GM12878 (cell line): ENCODE measurements around the gene SLC9A3. TPM values are rescaled to one million over a fixed set of nuclear protein-coding genes. Genes with fewer than 3 reads are reported as not detected.
A peak's percentile ranks its signal among the peaks of the same experiment; 100 is the strongest.

Experiments
- ATAC-seq: fragments of 200-7000 bp; cut with Tn5 transposase; 3 replicates; pipeline ENCODE4 v1.9.1; 2020; ENCODE audit warnings: mild to moderate bottlenecking, moderate library complexity
- BruUV-seq: library from RNA; stranded (reverse); fragments of 400-500 nt; replicated peaks from 2 replicates; lab custom pipeline; 2021; lab: Mats Ljungman, UMichigan
- CTCF ChIA-PET: fragments of 300-600 bp; sonication (Branson Sonifier 250); formaldehyde crosslinking; extraction: SDS; loops from one replicate; lab custom pipeline; 2021; ENCODE audit warnings: inconsistent platforms; lab: Yijun Ruan, JAX
- POLR2A ChIA-PET: fragments of 350-600 bp; formaldehyde crosslinking; extraction: SDS; loops from one replicate; lab custom pipeline; 2021; ENCODE audit warnings: inconsistent platforms; lab: Charles Lee
- RAD21 ChIA-PET: fragments of 300-600 bp; sonication (Branson Sonifier 250); formaldehyde crosslinking; loops from one replicate; lab custom pipeline; 2023; ENCODE audit warnings: antibody characterized with exemption; ENCODE audit not compliant: unreplicated experiment; lab: Charles Lee
- SMC1A ChIA-PET: fragments of 300-600 bp; sonication (Branson Sonifier 250); formaldehyde crosslinking; loops from one replicate; lab custom pipeline; 2023; ENCODE audit not compliant: unreplicated experiment, uncharacterized antibody; lab: Charles Lee
- DNase-seq: peaks from one replicate; pipeline ENCODE4 v3.0.0-alpha.2; 2011; ENCODE audit warnings: low read depth, low spot score
- FAIRE-seq: peaks from 3 replicates; lab custom pipeline; 2011; peaks lifted over from hg19 to GRCh38; lab: Jason Lieb, UNC
- H2AFZ ChIP-seq: 2 replicates; pipeline ENCODE4 v1.6.0; 2011; ENCODE audit warnings: low read depth, low read length, control low read depth; ENCODE audit not compliant: control insufficient read depth
- H3K27ac ChIP-seq: 2 replicates; pipeline ENCODE4 v1.5.1; 2011; ENCODE audit warnings: control low read depth; ENCODE audit not compliant: control insufficient read depth, insufficient read depth
- H3K27me3 ChIP-seq, 2 experiments: replicated peaks in 1 of 2; 2 replicates each; pipeline versions ENCODE4 v1.6.0 to v1.6.1; 2011; ENCODE audit warnings: low read length in 1 of 2; ENCODE audit not compliant: control insufficient read depth in 2 of 2, insufficient read depth in 2 of 2
- H3K36me3 ChIP-seq, 2 experiments: 2 replicates each; pipeline ENCODE4 v1.5.1; 2011; ENCODE audit warnings: low read length in 1 of 2; ENCODE audit not compliant: control insufficient read depth in 2 of 2, insufficient read depth in 2 of 2
- H3K4me1 ChIP-seq: 2 replicates; pipeline ENCODE4 v1.6.1; 2011; ENCODE audit warnings: mild to moderate bottlenecking, low read length, moderate library complexity, mixed read lengths; ENCODE audit not compliant: control insufficient read depth, insufficient read depth
- H3K4me2 ChIP-seq: 2 replicates; pipeline ENCODE4 v1.6.0; 2011; ENCODE audit warnings: control low read depth; ENCODE audit not compliant: control insufficient read depth, insufficient read depth
- H3K4me3 ChIP-seq: fragments of 200-600 bp; sonication (generic); 2 replicates; pipeline ENCODE4 v1.5.1; 2016
- H3K79me2 ChIP-seq: 2 replicates; pipeline ENCODE4 v1.6.0; 2011; ENCODE audit warnings: low read length; ENCODE audit not compliant: control insufficient read depth, insufficient read depth
- H3K9ac ChIP-seq: 2 replicates; pipeline ENCODE4 v1.8.0; 2011; ENCODE audit warnings: low read length, control low read depth, mixed read lengths; ENCODE audit not compliant: control insufficient read depth, insufficient read depth
- H3K9me3 ChIP-seq: replicated peaks from 3 replicates; pipeline ENCODE4 v1.5.1; 2011; ENCODE audit warnings: mild to moderate bottlenecking, low read length; ENCODE audit not compliant: control insufficient read depth, insufficient read depth
- H4K20me1 ChIP-seq: 2 replicates; pipeline ENCODE4 v1.6.0; 2011; ENCODE audit not compliant: control insufficient read depth, insufficient read depth
- BRCA1 ChIP-seq: IDR thresholded peaks from 2 replicates; pipeline ENCODE4 v1.6.1; 2011; ENCODE audit warnings: low read depth, low read length, improper control_type of control experiment
- CBFB ChIP-seq: IDR thresholded peaks from 2 replicates; pipeline ENCODE4 v1.6.1; 2016; ENCODE audit warnings: antibody characterized with exemption, low read depth
- CBX5 ChIP-seq: sonication (generic); IDR thresholded peaks from 2 replicates; pipeline ENCODE4 v1.6.1; 2016; ENCODE audit warnings: low read depth, moderate library complexity, mild to moderate bottlenecking, inconsistent platforms
- CEBPB ChIP-seq, 2 experiments: fragments of 150-350 bp in 1 of 2; IDR thresholded peaks; 2 replicates each; pipeline ENCODE4 v1.6.1; 2012 to 2014; ENCODE audit warnings: low read depth in 2 of 2, low read length in 2 of 2, borderline replicate concordance in 1 of 2, inconsistent platforms in 1 of 2
- ESRRA ChIP-seq: IDR thresholded peaks from 2 replicates; pipeline ENCODE4 v1.6.1; 2012; ENCODE audit warnings: mild to moderate bottlenecking, low read length, improper control_type of control experiment
- HCFC1 ChIP-seq: fragments of 150-350 bp; IDR thresholded peaks from 2 replicates; pipeline ENCODE4 v1.6.1; 2014; ENCODE audit warnings: low read length
- IRF4 ChIP-seq: IDR thresholded peaks from 2 replicates; pipeline ENCODE4 v1.6.1; 2011; ENCODE audit warnings: low read depth, low read length
- MYB ChIP-seq: fragments of 150-350 bp; IDR thresholded peaks from 2 replicates; pipeline ENCODE4 v1.6.1; 2014; ENCODE audit warnings: mild to moderate bottlenecking, low read depth, low read length, borderline replicate concordance
- POLR2A ChIP-seq: IDR thresholded peaks from 2 replicates; pipeline ENCODE4 v1.6.1; 2011; ENCODE audit warnings: low read depth, mild to moderate bottlenecking, low read length
- SPI1 ChIP-seq: IDR thresholded peaks from 2 replicates; pipeline ENCODE4 v1.6.1; 2011; ENCODE audit warnings: low read depth, mild to moderate bottlenecking, low read length, moderate library complexity, borderline replicate concordance; ENCODE audit not compliant: insufficient read depth
- WGBS: methylation state at CpG from one replicate; pipeline ENCODE4 v1.1.6; 2016; ENCODE audit warnings: low lambda C conversion rate; ENCODE audit not compliant: insufficient replicate concordance, insufficient coverage; ENCODE audit errors: missing lambda C conversion rate; 5-methylcytosine and 5-hydroxymethylcytosine counted together
- in situ Hi-C: fragments of 300-500 bp; cut with MboI; formaldehyde crosslinking; loops from 9 replicates; pipeline ENCODE4 v1.14.3; 2018; ENCODE audit warnings: mixed read lengths
- intact Hi-C: fragments of 100-400 bp; cut with micrococcal nuclease; formaldehyde crosslinking; loops from one replicate; pipeline ENCODE4 v1.14.2; 2022; ENCODE audit not compliant: unreplicated experiment
- polyA plus RNA-seq, 11 experiments: library from polyadenylated mRNA; depleted of rRNA in 4 of 11; unstranded in 6 of 11; stranded (reverse) in 5 of 11; fragments of >200 nt; fragmentation: Nextera tagmentation in 4 of 11; fragmentation: Illumina TruSeq in 1 of 11; extraction: Ambion mirVana in 4 of 11; extraction: Trizol in 1 of 11; gene quantifications; 1 replicate in 1 of 11; 2 replicates in 10 of 11; pipeline versions ENCODE4 v1.2.1 to v1.2.3, GENCODE V29; 2011 to 2016; ENCODE audit warnings: inconsistent platforms in 2 of 11, missing spikeins in 2 of 11, low read depth in 1 of 11
- total RNA-seq, 4 experiments: library from RNA; depleted of rRNA in 3 of 4; stranded (reverse); fragments of >200 nt in 3 of 4; fragmentation: Illumina TruSeq in 1 of 4; extraction: Trizol in 1 of 4; gene quantifications; 2 replicates each; pipeline versions ENCODE4 v1.2.1 to v1.2.3, GENCODE V29; 2013 to 2021
- TF ChIP-seq, protein P1 (sequence below): IDR thresholded peaks from 2 replicates; pipeline ENCODE4 v1.6.1; 2011; ENCODE audit warnings: low read depth, low read length, improper control_type of control experiment, borderline replicate concordance
- TF ChIP-seq, protein P2 (sequence below): fragments of 450-650 bp; IDR thresholded peaks from 2 replicates; pipeline ENCODE4 v1.6.1; 2017; ENCODE audit warnings: mild to moderate bottlenecking, low read depth, inconsistent platforms; ENCODE audit not compliant: poor library complexity, severe bottlenecking

Gene SLC9A3
- total and polyA plus RNA-seq, 10 of the 15 experiments (the other 5 are each of a cell fraction or from before 2014, with no cell fraction given): 0.04 to 5.2 (median 2.3) TPM; not detected in 1

GRCh38 chr5:493758-494157, 30.5 kb downstream of the SLC9A3 start:
- intact Hi-C loops (no loop called here), in situ Hi-C loops (no loop called here)
- no peak overlapping the region for H3K27ac ChIP-seq
- no peaks in the 10 kb centered on the region for H3K27me3 ChIP-seq
- no peaks in the 10 kb centered on the region for H3K9me3 ChIP-seq
- no peaks in the 10 kb centered on the region for H3K36me3 ChIP-seq
- TF ChIP-seq POLR2A (no peak), BRCA1 (no peak), CBFB (no peak), SPI1 (no peak), CBX5 (no peak), CEBPB (IDR thresholded peaks at IDR 0.05; ENCODE audit: borderline replicate concordance in 1 of 2, low read depth in 2 of 2, low read length in 2 of 2) (no peak), HCFC1 (no peak), MYB (no peak), ESRRA (no peak), IRF4 (no peak)
- TF ChIP-seq, protein P1, sequence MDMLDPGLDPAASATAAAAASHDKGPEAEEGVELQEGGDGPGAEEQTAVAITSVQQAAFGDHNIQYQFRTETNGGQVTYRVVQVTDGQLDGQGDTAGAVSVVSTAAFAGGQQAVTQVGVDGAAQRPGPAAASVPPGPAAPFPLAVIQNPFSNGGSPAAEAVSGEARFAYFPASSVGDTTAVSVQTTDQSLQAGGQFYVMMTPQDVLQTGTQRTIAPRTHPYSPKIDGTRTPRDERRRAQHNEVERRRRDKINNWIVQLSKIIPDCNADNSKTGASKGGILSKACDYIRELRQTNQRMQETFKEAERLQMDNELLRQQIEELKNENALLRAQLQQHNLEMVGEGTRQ: no peak
- TF ChIP-seq, protein P2, sequence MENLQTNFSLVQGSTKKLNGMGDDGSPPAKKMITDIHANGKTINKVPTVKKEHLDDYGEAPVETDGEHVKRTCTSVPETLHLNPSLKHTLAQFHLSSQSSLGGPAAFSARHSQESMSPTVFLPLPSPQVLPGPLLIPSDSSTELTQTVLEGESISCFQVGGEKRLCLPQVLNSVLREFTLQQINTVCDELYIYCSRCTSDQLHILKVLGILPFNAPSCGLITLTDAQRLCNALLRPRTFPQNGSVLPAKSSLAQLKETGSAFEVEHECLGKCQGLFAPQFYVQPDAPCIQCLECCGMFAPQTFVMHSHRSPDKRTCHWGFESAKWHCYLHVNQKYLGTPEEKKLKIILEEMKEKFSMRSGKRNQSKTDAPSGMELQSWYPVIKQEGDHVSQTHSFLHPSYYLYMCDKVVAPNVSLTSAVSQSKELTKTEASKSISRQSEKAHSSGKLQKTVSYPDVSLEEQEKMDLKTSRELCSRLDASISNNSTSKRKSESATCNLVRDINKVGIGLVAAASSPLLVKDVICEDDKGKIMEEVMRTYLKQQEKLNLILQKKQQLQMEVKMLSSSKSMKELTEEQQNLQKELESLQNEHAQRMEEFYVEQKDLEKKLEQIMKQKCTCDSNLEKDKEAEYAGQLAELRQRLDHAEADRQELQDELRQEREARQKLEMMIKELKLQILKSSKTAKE: no peak
- H3K9ac ChIP-seq: no peak overlapping the region
- H4K20me1 ChIP-seq: no peaks in the 10 kb centered on the region
- H3K4me1 ChIP-seq: no peaks in the 10 kb centered on the region
- 15% methylated on average over 13 of the region's 13 CpGs for WGBS
- BruUV-seq: no TSS peak
- ATAC-seq: peak; percentile 45
- no peak for DNase-seq
- no peaks in the 10 kb centered on the region for H3K79me2 ChIP-seq
- ChIA-PET RAD21 (interaction anchor here (0.8 kb wide), 1 partner anchor 177 kb away, joined by 3 read pairs; no protein-coding TSS in a partner anchor), CTCF (interaction anchor here (1.0 kb wide), 1 partner anchor 119 kb away, joined by 3 read pairs; no protein-coding TSS in a partner anchor), POLR2A (no interaction called here), SMC1A (no interaction called here)
- no peak for FAIRE-seq
- H2AFZ ChIP-seq: no peak overlapping the region
- no peak overlapping the region for H3K4me2 ChIP-seq
- no peak overlapping the region for H3K4me3 ChIP-seq
